MCF 10A (cell line): ENCODE data around the gene E2F1. TPM values are rescaled to one million over a fixed set of nuclear protein-coding genes. Genes with fewer than 3 reads are reported as not detected.
A peak's percentile ranks its signal among the peaks of the same experiment; 100 is the strongest.

ENCODE experiments used
- BruUV-seq: library from RNA; stranded (reverse); fragments of 400-500 nt; replicated peaks from 2 replicates; lab custom pipeline; 2021; lab: Mats Ljungman, UMichigan
- CTCF ChIA-PET: fragments of 300-600 bp; sonication (Branson Sonifier 250); formaldehyde crosslinking; extraction: SDS; loops from one replicate; lab custom pipeline; 2021; ENCODE audit warnings: antibody characterized with exemption, inconsistent platforms; lab: Yijun Ruan, JAX
- POLR2A ChIA-PET: fragments of 300-600, 350-650 bp; sonication (Branson Sonifier 250); formaldehyde crosslinking; extraction: SDS; loops from one replicate; lab custom pipeline; 2020; ENCODE audit warnings: antibody characterized with exemption, inconsistent platforms; lab: Yijun Ruan, JAX
- DNase-seq: peaks from one replicate; pipeline ENCODE4 v3.0.0-alpha.2; 2018; ENCODE audit not compliant: unreplicated experiment
- H3K27ac Mint-ChIP-seq: one replicate; pipeline ENCODE4 v1.8.0; 2022; ENCODE audit warnings: mild to moderate bottlenecking, low read depth, mixed read lengths; ENCODE audit not compliant: unreplicated experiment
- H3K27me3 Mint-ChIP-seq: one replicate; pipeline ENCODE4 v1.8.0; 2022; ENCODE audit warnings: mixed read lengths; ENCODE audit not compliant: insufficient read depth, unreplicated experiment
- H3K36me3 Mint-ChIP-seq: one replicate; pipeline ENCODE4 v1.8.0; 2022; ENCODE audit warnings: mild to moderate bottlenecking, moderate library complexity, mixed read lengths; ENCODE audit not compliant: insufficient read depth, unreplicated experiment
- H3K4me1 Mint-ChIP-seq: one replicate; pipeline ENCODE4 v1.8.0; 2022; ENCODE audit warnings: mixed read lengths; ENCODE audit not compliant: insufficient read depth, unreplicated experiment
- H3K4me3 Mint-ChIP-seq: one replicate; pipeline ENCODE4 v1.8.0; 2022; ENCODE audit warnings: mild to moderate bottlenecking, moderate library complexity, mixed read lengths; ENCODE audit not compliant: unreplicated experiment
- H3K9me3 Mint-ChIP-seq: one replicate; pipeline ENCODE4 v1.8.0; 2022; ENCODE audit warnings: mixed read lengths; ENCODE audit not compliant: unreplicated experiment
- intact Hi-C: fragments of 100-400 bp; cut with micrococcal nuclease; formaldehyde crosslinking; loops from 2 replicates; pipeline ENCODE4 v1.14.1; 2022
- total RNA-seq: library from RNA; stranded (reverse); gene quantifications from 2 replicates; pipeline ENCODE4 v1.2.3, GENCODE V29; 2022
- TF ChIP-seq, protein P1 (sequence below): fragments of 200-600 bp; IDR thresholded peaks from one replicate; pipeline ENCODE4 v1.8.0; 2022; ENCODE audit warnings: antibody characterized with exemption, mild to moderate bottlenecking; ENCODE audit not compliant: unreplicated experiment

Gene E2F1
- total RNA-seq, 1 experiment from 2014 or later = 3.7 TPM

- intact Hi-C loops = no loop called here
- ChIA-PET POLR2A (interaction anchor here (0.9 to 2.8 kb wide), 4 partner anchors 12 to 195 kb away, joined by 3 to 18 read pairs (median 4); partner anchors contain the start of genes ACTL10 and ZNF341), CTCF (interaction anchor here (0.6 to 5.6 kb wide), 10 partner anchors 10 to 475 kb away, joined by 3 to 28 read pairs (median 4); partner anchors contain the start of gene ACTL10)
- TF ChIP-seq, protein P1, sequence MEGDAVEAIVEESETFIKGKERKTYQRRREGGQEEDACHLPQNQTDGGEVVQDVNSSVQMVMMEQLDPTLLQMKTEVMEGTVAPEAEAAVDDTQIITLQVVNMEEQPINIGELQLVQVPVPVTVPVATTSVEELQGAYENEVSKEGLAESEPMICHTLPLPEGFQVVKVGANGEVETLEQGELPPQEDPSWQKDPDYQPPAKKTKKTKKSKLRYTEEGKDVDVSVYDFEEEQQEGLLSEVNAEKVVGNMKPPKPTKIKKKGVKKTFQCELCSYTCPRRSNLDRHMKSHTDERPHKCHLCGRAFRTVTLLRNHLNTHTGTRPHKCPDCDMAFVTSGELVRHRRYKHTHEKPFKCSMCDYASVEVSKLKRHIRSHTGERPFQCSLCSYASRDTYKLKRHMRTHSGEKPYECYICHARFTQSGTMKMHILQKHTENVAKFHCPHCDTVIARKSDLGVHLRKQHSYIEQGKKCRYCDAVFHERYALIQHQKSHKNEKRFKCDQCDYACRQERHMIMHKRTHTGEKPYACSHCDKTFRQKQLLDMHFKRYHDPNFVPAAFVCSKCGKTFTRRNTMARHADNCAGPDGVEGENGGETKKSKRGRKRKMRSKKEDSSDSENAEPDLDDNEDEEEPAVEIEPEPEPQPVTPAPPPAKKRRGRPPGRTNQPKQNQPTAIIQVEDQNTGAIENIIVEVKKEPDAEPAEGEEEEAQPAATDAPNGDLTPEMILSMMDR = no peak
- H3K4me1 Mint-ChIP-seq = no peaks in the 10 kb centered on the region
- H3K36me3 Mint-ChIP-seq = peaks cover 14% of the 10 kb centered on the region
- DNase-seq = no peak
- H3K27ac Mint-ChIP-seq = no peak overlapping the region
- no peaks in the 10 kb centered on the region for H3K9me3 Mint-ChIP-seq
- BruUV-seq = no TSS peak
- H3K4me3 Mint-ChIP-seq = no peak overlapping the region
- no peaks in the 10 kb centered on the region for H3K27me3 Mint-ChIP-seq
Measured at GRCh38 chr20:33654680-33655161, 31.5 kb downstream of the E2F1 start.

DNA sequence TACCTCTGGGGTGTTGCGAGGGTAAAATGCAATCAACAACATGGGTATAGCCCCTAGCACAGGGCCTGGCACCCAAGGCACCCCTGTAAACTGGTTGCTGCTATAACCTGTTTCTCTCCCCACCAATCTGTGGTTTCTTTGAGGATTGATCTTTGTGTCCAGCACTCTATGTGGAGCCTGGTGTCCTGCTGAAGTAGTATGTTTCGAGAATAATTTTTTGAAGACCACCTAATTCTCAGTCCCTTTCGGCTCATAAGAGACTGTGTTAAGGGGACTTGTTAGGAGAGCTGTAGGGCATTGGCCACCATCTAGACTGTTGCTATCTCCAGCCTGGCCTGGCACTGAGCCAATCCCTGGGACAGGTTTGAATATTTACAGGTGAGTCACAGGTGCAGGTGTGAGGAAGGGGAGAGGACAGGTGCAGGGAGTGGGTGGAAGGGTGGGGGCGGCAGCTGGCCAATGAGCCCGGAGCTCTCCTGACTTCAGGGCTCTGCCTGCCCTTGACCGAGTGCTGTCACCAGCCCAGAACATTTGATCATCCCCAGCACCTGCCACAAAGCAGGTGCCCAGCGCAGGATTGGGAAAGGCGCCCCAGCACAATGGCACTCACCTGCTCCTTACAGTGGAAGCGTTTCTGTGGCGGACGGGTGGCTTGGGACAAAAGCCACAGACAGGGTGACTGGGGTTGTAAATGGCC is 32.1 kb downstream of the E2F1 start:
- BruUV-seq = no TSS peak
- ChIA-PET POLR2A (interaction anchor here (0.9 to 2.8 kb wide), 5 partner anchors 9 to 194 kb away, joined by 3 to 18 read pairs (median 6); partner anchors contain the start of genes ACTL10, C20orf144 and CBFA2T2), CTCF (interaction anchor here (0.7 to 5.6 kb wide), 17 partner anchors 9 to 475 kb away, joined by 3 to 28 read pairs (median 4); partner anchors contain the start of genes ACTL10 and C20orf144)
- H3K9me3 Mint-ChIP-seq = no peaks in the 10 kb centered on the region
- intact Hi-C loops = loop anchor here (1.0 kb wide), 2 partner anchors 197 to 238 kb away; no protein-coding TSS in a partner anchor
- no peak overlapping the region for H3K4me3 Mint-ChIP-seq
- H3K27me3 Mint-ChIP-seq = no peaks in the 10 kb centered on the region
- no peaks in the 10 kb centered on the region for H3K4me1 Mint-ChIP-seq
- H3K27ac Mint-ChIP-seq = no peak overlapping the region
- DNase-seq = peak; percentile 47
- TF ChIP-seq, protein P1 = no peak
- peaks cover 14% of the 10 kb centered on the region for H3K36me3 Mint-ChIP-seq

- ChIA-PET POLR2A (interaction anchor here (0.6 to 2.8 kb wide), 4 partner anchors 10 to 210 kb away, joined by 4 to 18 read pairs (median 6); partner anchors contain the start of genes ACTL10, C20orf144 and CBFA2T2), CTCF (interaction anchor here (0.6 to 5.6 kb wide), 18 partner anchors 9 to 476 kb away, joined by 3 to 28 read pairs (median 4); partner anchors contain the start of genes ACTL10 and C20orf144)
- BruUV-seq = no TSS peak
- peaks cover under 1% of the 10 kb centered on the region for H3K4me1 Mint-ChIP-seq
- DNase-seq = peak; percentile 57
- peaks cover 17% of the 10 kb centered on the region for H3K36me3 Mint-ChIP-seq
- no peak overlapping the region for H3K27ac Mint-ChIP-seq
- intact Hi-C loops = loop anchor here (1.0 kb wide), 2 partner anchors 196 to 237 kb away; no protein-coding TSS in a partner anchor
- TF ChIP-seq, protein P1 = peak; percentile 76
- no peak overlapping the region for H3K4me3 Mint-ChIP-seq
- H3K27me3 Mint-ChIP-seq = no peaks in the 10 kb centered on the region
- H3K9me3 Mint-ChIP-seq = no peaks in the 10 kb centered on the region
Measured at GRCh38 chr20:33653218-33653899, 32.8 kb downstream of the E2F1 start.
